ENCODE measurements around the gene RAB7A. TPM values are rescaled to one million over a fixed set of nuclear protein-coding genes. Genes with fewer than 3 reads are reported as not detected.
A peak's percentile ranks its signal among the peaks of the same experiment; 100 is the strongest.

The RAB7A gene
- total RNA-seq, 1 donor from 2014 or later: 319 TPM

- FAIRE-seq (no peak), DNase-seq (ENCODE audit: low read depth) (no peak)
- H3K79me2 ChIP-seq (ENCODE audit: insufficient read depth, low read length): no peaks in the 10 kb centered on the region
- peak overlapping the region; percentile 89 for H3K4me2 ChIP-seq (ENCODE audit: low read length)
- no peak overlapping the region for H3K27ac ChIP-seq (ENCODE audit: low read depth, low read length)
- H3K4me1 ChIP-seq (ENCODE audit: insufficient read depth, low read length): peaks cover 6% of the 10 kb centered on the region
- Mint-ChIP-seq H3K4me1 (ENCODE audit: low read depth, unreplicated experiment) (peaks cover 6% of the 10 kb centered on the region), H3K36me3 (ENCODE audit: low read depth, unreplicated experiment) (peaks cover 3% of the 10 kb centered on the region), H3K27me3 (ENCODE audit: low read depth, unreplicated experiment) (peaks cover 9% of the 10 kb centered on the region), H3K4me3 (ENCODE audit: unreplicated experiment) (no peak overlapping the region), H3K27ac (ENCODE audit: unreplicated experiment) (no peak overlapping the region), H3K9me3 (ENCODE audit: unreplicated experiment) (peaks cover 6% of the 10 kb centered on the region)
- no peak for TF ChIP-seq EZH2 (IDR thresholded peaks at IDR 0.05; ENCODE audit: insufficient read depth, low read length)
- TF ChIP-seq, protein P1, sequence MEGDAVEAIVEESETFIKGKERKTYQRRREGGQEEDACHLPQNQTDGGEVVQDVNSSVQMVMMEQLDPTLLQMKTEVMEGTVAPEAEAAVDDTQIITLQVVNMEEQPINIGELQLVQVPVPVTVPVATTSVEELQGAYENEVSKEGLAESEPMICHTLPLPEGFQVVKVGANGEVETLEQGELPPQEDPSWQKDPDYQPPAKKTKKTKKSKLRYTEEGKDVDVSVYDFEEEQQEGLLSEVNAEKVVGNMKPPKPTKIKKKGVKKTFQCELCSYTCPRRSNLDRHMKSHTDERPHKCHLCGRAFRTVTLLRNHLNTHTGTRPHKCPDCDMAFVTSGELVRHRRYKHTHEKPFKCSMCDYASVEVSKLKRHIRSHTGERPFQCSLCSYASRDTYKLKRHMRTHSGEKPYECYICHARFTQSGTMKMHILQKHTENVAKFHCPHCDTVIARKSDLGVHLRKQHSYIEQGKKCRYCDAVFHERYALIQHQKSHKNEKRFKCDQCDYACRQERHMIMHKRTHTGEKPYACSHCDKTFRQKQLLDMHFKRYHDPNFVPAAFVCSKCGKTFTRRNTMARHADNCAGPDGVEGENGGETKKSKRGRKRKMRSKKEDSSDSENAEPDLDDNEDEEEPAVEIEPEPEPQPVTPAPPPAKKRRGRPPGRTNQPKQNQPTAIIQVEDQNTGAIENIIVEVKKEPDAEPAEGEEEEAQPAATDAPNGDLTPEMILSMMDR (IDR thresholded peaks at IDR 0.05; ENCODE audit: insufficient read depth, low read depth, low read length): peak; percentile 6
- H3K27me3 ChIP-seq (ENCODE audit: insufficient read depth, low read length): no peaks in the 10 kb centered on the region
- no peaks in the 10 kb centered on the region for H4K20me1 ChIP-seq (ENCODE audit: insufficient read depth, low read length)
- H3K9ac ChIP-seq (ENCODE audit: low read length): no peak overlapping the region
- H3K36me3 ChIP-seq (ENCODE audit: insufficient read depth, low read length): no peaks in the 10 kb centered on the region
- H2AFZ ChIP-seq (ENCODE audit: low read depth, low read length): peak overlapping the region; percentile 59
- no peaks in the 10 kb centered on the region for H3K9me3 ChIP-seq (ENCODE audit: insufficient read depth, low read depth, low read length)
- peak overlapping the region; percentile 43 for H3K4me3 ChIP-seq (ENCODE audit: insufficient read depth, low read depth, low read length)
Measured at GRCh38 chr3:128845119-128845777, 119.3 kb downstream of the RAB7A start.

DNA sequence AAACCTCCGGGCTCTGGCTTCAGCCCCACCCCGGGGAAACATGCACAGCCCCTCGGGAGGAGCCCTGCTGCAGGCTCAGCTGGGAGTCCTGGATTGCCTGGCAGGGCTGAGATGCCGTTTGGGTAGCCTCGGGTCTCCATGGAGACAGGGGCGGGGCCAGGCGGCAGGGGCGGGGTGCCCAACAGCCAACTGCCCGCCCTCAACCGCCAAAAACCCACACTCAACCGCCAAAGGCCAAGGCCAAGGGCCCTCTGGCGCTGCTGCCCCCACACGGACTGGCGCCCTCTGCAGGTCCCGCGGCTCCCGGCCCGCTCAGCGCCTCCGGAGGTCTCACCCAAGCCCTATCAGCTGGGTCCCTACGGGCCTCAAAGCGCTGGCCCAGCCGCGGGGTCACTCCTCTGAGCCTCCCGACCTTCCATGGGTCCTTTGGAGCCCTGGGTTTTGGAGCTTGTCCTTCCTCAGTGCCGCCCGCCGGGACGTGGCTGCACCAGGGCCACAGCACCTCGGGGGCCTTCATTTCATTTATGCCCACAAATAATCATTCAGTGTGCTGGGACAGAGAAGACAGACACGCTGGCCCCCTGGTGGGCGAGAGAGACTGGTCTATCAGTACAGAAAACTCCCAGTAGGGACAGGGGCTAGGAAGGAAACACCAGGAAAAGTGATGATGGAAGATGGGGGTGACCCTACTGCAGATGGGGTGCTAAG, 119.9 kb downstream of the RAB7A start:
- H3K9ac ChIP-seq (ENCODE audit: low read length): no peak overlapping the region
- H3K36me3 Mint-ChIP-seq (ENCODE audit: low read depth, unreplicated experiment): peaks cover 3% of the 10 kb centered on the region
- TF ChIP-seq, protein P1 (IDR thresholded peaks at IDR 0.05; ENCODE audit: insufficient read depth, low read depth, low read length): peak; percentile 33
- no peak for TF ChIP-seq EZH2 (IDR thresholded peaks at IDR 0.05; ENCODE audit: insufficient read depth, low read length)
- peaks cover 6% of the 10 kb centered on the region for H3K4me1 Mint-ChIP-seq (ENCODE audit: low read depth, unreplicated experiment)
- peaks cover 4% of the 10 kb centered on the region for H3K9me3 Mint-ChIP-seq (ENCODE audit: unreplicated experiment)
- no peaks in the 10 kb centered on the region for H3K36me3 ChIP-seq (ENCODE audit: insufficient read depth, low read length)
- DNase-seq (ENCODE audit: low read depth) (peak; percentile 37), FAIRE-seq (no peak)
- no peak overlapping the region for H3K27ac ChIP-seq (ENCODE audit: low read depth, low read length)
- no peaks in the 10 kb centered on the region for H3K9me3 ChIP-seq (ENCODE audit: insufficient read depth, low read depth, low read length)
- no peaks in the 10 kb centered on the region for H4K20me1 ChIP-seq (ENCODE audit: insufficient read depth, low read length)
- peak overlapping the region; percentile 49 for H3K4me3 ChIP-seq (ENCODE audit: insufficient read depth, low read depth, low read length)
- peaks cover 6% of the 10 kb centered on the region for H3K4me1 ChIP-seq (ENCODE audit: insufficient read depth, low read length)
- no peaks in the 10 kb centered on the region for H3K27me3 ChIP-seq (ENCODE audit: insufficient read depth, low read length)
- H3K4me3 Mint-ChIP-seq (ENCODE audit: unreplicated experiment): no peak overlapping the region
- peaks cover 9% of the 10 kb centered on the region for H3K27me3 Mint-ChIP-seq (ENCODE audit: low read depth, unreplicated experiment)
- H2AFZ ChIP-seq (ENCODE audit: low read depth, low read length): peak overlapping the region; percentile 90
- H3K27ac Mint-ChIP-seq (ENCODE audit: unreplicated experiment): no peak overlapping the region
- no peaks in the 10 kb centered on the region for H3K79me2 ChIP-seq (ENCODE audit: insufficient read depth, low read length)
- H3K4me2 ChIP-seq (ENCODE audit: low read length): peak overlapping the region; percentile 89

DNA sequence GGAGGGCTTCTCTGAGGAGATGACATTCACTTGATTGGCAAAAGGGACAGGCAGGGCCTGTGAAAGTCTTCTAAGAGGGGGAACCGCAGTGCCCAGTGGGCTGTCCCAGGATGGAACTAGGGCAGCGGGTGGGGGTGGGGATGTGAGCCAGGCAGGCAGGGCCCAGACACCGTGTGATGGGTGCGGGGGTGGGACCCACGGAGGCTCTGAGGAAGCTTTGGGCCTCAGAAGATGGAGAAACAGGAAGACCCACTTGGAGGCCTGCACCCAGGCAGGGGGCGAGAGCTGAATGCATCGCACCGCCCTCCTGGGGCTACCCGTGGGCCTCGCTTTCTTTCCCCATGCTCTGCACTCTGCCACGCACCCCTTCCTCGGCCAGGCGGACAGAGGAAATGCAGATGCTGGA, 120.5 kb downstream of the RAB7A start:
- Histone ChIP-seq H3K27ac (ENCODE audit: low read depth, low read length) (no peak overlapping the region), H3K9me3 (ENCODE audit: insufficient read depth, low read depth, low read length) (no peaks in the 10 kb centered on the region), H3K4me3 (ENCODE audit: insufficient read depth, low read depth, low read length) (no peak overlapping the region), H3K4me1 (ENCODE audit: insufficient read depth, low read length) (peaks cover 6% of the 10 kb centered on the region), H3K79me2 (ENCODE audit: insufficient read depth, low read length) (no peaks in the 10 kb centered on the region), H3K9ac (ENCODE audit: low read length) (no peak overlapping the region), H3K4me2 (ENCODE audit: low read length) (peak overlapping the region; percentile 89), H3K27me3 (ENCODE audit: insufficient read depth, low read length) (no peaks in the 10 kb centered on the region), H2AFZ (ENCODE audit: low read depth, low read length) (peak overlapping the region; percentile 90), H4K20me1 (ENCODE audit: insufficient read depth, low read length) (no peaks in the 10 kb centered on the region), H3K36me3 (ENCODE audit: insufficient read depth, low read length) (no peaks in the 10 kb centered on the region)
- DNase-seq (ENCODE audit: low read depth) (no peak), FAIRE-seq (no peak)
- H3K9me3 Mint-ChIP-seq (ENCODE audit: unreplicated experiment): peaks cover 2% of the 10 kb centered on the region
- H3K27me3 Mint-ChIP-seq (ENCODE audit: low read depth, unreplicated experiment): peaks cover 9% of the 10 kb centered on the region
- TF ChIP-seq, protein P1 (IDR thresholded peaks at IDR 0.05; ENCODE audit: insufficient read depth, low read depth, low read length): no peak
- no peak for TF ChIP-seq EZH2 (IDR thresholded peaks at IDR 0.05; ENCODE audit: insufficient read depth, low read length)
- H3K4me1 Mint-ChIP-seq (ENCODE audit: low read depth, unreplicated experiment): peaks cover 3% of the 10 kb centered on the region
- H3K36me3 Mint-ChIP-seq (ENCODE audit: low read depth, unreplicated experiment): peaks cover 3% of the 10 kb centered on the region
- no peak overlapping the region for H3K27ac Mint-ChIP-seq (ENCODE audit: unreplicated experiment)
- no peak overlapping the region for H3K4me3 Mint-ChIP-seq (ENCODE audit: unreplicated experiment)

All from astrocyte (in vitro differentiated cells and primary cell).